Activated CD8-positive, alpha-beta memory T cell treated with anti-CD3 and anti-CD28 coated beads, Interleukin-2, amount 50 U/mL, for 48 hours (primary cell): Measurements from ENCODE around the gene ICA1L.
"Not testable (repeated sequence)": the region's sequence is repeated elsewhere in the genome, so short reads cannot be mapped to it uniquely, and the experiment has no call there.

ENCODE experiments used
- DNase-seq: peaks from one replicate; pipeline ENCODE4 v3.0.0-alpha.2; 2020

Gene ICA1L

DNA sequence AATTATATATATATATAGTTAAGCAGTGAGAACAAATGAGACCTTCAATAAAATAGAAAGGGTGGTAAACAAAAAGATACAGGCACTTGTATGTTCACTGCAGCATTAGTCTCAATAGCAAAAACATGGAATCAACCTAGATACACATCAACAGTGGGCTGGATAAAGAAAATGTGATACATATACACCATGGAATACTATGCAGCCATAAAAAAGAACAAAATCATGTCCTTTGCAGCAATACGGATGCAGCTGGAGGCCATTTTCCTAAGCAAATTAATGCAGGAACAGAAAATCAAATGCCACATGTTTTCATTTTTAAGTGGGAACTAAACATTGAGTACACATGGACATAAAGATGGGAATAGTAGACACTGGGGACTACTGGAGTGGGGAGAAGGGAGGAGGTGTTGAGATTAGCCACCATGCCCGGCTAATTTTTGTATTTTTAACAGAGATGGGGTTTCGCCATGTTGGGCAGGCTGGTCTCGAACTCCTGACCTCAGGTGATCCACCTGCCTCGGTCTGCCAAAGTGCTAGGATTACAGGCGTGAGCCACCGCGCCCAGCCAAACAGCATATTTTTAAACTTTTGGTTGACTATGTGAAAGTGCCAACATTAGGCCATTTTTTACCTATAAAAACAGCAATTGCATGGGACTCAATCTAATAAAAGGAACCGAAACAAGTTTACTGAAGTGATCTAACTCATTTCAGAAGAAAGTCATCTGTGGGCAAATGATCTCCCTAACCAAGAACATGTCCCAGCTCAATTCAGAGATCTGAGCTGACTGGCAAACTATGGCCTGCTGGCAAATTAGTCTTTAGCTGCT, 23.7 kb downstream of the ICA1L start:
- DNase-seq = no peak

DNA sequence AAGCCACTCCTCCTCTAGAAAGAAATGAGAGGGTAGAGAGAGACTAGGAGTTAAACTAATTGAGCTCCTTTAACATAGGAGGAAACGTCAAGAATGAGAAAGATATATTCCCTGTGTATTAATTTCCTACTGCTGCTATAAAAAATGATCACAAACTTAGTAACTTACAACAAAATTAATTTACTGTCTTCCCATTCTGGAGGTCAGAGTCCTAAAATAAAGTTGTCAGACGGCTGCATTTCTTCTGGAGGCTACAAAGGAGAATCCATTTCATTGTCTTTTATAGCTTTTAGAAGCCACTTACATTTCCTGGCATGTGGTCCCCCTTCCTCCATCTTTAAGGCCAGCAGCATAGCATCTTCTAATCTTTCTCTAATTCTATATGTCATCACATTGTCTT, 26.9 kb downstream of the ICA1L start:
- no peak for DNase-seq

DNA sequence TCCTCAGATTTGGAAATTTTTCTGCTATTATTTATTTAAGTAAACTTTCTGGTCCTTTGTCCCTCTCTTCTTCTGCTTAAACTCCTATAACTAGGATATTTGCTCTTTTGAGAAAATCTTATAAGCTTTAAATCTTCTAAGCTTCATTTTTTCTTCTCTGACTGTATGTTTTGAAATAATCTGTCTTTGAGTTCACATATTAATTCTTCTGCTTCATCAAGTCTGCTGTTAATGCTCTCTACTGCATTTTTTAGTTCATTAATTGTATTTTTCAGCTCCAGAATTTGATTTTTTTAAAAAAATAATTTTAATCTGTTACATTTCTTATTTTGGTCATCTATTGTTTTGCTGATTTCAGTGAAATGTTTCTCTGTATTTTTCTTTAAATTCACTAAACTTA, 28.9 kb downstream of the ICA1L start:
- DNase-seq = no peak

DNA sequence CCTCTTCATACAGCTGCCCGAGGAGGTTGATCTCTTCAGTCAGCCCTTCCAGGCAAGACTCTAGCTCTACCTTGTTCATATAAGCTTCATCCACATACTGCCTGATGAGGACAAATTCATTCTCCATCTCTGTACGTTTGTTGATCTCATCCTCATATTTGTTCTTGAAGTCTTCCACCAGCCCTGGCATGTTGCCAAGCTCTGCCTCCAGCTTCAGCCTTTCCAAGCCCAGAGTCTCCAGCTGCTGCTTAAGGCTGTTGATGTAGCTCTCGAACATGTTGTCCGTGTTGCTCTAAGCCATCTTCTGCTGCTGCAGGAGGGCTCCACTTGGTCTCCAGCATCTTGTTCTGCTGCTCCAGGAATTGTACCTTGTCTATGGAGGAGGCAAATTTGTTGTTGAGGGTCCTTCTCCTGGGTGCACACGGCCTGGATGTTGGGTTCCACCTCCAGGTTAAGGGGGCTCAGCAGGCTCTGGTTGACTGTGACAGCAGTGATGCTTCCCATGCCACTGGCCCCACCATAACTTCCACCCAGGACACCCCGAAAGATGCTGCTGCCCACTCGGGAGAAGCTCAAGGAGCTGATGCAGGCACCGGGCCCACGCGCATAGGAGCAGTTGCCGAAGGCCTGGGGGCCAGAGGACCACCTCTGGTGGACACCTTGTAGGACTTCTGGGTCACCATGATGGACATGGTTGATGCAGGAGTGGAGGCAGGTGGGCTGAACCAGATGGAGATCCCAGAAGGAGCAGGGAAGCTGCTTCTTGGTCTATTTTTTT, 30.3 kb downstream of the ICA1L start:
- no peak for DNase-seq

DNA sequence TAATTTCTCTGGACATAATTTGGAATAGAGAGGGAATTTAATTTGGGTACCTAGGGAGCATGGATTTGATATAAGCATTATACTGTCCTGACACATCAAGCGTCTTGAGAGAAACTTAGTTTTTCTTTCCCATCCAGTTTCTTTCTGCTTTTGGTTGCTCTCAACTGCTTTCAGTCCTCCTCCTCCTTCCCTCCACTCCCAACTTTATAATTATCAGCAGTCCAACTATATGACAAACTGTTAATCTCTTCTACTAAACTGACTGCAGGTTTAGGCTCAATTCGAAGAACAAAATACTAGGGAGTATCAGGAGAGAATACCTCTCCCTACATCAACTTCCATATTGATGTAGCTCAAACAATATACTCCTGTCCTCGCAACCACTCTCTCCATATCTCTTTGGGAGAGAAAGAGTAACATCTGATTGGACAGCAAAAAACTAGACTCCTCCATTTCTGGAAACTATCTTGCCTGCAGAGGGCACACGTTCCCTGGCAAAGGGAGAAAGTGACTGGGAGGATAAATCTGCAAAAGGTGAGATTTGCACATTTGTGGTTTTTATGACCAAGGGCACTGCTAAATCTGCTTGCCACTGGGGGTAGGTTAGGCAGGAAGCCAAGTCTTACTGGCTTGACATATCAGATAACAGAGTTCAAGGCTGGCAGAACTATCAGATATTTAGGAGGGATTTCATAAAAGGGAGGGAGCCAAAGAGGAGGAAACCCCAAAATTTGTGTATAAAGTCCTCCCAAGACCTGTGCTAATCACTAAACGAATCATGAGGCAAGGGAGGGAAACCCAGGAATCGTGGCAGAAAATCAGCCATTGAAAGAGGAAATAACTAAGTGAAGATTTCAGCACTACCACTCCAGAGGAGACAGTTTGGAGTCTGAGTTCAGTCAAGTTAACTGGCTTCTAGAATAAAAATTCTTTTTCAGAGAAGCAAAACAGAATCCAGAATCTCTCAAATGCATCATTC, 40.0 kb downstream of the ICA1L start:
- no peak for DNase-seq

DNA sequence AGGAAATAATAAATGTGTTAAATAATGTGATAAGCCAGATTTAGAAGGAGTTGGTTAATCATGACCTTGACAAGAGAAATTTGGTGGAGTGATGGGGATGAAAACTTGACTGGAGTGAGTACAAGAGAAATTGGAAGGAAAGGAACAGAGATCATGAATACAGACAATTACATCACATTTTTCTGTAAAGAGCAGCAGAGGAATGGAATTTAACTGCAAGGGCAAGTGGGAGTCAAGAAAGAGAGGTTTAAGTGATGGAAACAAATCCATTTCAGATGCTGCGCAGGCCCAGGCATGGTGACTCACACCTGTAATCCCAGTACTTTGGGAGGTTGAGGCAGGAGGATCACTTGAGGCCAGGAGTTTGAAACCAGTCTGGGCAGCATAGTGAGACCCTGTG, 46.7 kb downstream of the ICA1L start:
- no peak for DNase-seq

DNA sequence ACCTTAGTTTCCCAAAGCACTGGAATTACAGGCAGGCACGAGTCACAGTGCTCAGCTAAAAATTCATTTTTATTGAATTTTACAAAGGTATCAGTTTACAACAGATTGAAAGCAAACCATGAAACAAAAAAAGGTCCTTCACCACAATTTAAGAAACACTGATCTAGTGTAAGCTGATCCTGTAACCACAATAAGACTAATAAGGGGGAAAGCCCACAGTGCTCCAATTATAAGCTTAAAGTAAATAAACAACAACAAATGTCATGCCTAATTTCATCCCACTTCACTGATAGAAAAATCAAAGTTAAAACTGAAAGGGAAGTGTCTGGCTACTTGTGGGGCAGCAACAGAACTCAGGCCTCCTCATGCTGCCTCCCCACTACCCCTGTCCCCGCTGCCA, 49.2 kb downstream of the ICA1L start:
- no peak for DNase-seq

DNA sequence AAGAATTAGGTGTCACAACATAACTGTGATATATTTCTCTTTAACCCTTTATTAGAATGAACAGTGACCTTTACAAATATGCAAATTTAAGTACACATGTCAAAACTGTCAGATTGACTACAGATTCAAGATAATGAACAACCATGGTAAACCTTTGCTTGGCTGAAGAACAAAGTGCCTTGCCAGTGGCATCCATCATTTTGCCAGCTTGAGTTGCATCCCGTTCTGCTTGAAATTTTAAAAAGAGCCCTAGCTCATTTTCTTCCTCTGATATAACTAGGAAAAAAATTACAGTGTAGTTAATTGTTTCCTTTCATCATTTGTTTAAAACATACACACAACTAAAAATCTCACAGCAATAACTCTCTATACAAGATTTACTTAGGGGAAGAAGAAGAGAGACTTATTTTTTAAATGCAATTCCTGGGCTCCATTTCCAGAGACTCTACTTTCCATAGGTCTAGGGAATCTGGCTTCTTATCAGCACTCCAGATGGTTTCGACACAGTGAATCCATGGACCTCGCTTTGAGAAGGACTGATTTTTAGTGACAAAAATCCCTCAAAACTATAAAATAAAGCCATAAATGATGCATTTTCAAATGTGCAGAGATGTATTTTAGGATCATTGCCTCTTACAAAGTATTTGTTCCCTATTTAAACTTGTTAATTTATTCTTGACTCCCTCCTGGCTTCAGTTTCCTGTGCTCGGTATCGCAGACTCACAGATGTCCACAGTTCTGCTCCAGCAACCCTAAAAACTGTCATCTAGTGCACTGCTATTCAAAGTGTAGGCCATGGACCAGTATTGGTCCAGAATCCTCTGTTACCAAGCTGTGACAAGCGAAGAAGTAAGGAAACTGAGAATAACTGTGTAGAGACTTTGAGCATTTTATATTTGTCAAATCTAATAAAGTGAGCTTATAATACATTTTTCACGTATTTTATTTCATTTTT, 50.1 kb downstream of the ICA1L start:
- DNase-seq = no peak

DNA sequence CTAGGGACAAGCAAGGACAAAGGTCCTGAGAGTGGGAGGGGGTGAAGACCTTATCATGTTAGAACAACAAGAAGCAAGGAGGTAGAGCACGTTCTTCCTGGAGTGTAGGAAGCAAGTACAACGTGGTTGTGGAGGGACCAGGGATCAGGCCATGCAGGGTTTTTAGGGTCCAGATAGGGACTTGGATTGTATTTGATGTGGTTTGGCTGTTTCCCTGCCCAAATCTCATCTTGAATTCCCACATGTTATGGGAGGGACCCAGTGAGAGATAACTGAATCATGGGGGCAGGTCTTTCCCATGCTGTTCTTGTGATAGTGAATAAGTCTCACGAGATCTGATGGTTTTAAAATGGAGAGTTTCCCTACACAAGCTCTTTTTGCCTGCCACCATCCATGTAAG, 53.2 kb downstream of the ICA1L start:
- DNase-seq = no peak

DNA sequence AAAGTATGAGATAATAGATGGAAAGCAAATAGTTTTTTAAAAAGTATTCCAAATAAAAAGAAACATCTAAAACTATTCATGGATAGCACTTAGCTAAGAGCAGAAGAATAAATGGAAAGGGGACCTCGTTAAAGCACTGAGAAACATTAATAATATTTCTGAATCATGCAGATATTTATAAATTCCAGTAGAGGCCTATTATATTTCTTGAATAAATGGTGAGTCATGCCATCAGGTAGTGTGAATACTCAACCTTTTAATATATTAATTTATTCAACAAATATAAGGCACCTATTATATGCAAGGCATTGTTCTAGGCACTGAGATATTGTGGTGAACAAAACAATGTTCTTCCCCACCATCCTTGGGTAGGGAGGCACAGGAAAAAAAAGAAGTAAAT, 53.8 kb downstream of the ICA1L start:
- DNase-seq = no peak

DNA sequence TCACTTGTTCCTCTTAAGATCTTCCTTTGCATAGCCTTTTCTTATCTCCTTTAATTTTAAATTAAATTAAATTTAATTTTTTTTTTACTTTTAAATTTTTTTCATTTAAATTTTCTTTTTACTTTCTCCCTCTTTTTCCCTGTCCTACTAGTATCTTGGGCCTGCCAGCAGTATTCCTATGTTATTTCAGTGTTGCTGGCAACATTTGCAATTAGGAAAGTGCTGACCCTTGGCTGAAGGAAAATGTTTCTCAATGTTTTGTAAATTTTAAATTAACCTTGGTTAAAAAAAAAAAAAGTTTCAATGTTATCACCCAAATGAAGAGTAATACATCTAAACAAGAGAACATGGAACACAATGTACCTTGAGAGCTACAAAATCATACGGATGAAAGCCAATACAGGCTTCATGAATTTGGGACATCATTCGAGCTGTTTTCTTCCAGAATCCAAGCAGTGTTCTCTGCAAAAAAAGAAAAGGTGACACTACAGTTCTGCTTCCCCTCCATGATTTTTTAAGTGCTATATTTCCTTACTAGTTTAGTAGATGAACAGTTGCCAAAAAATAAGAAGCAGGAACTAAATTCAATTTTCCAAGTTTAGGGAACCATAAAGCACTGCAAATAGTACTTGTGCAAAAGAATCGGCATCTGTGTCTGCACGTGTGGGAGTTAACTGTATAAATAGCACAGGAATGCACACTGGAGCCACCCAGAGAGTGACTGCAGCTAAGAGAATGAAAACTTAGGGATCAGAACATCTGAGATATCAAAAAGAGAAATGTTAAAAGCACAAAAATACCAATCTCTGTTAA, 55.8 kb downstream of the ICA1L start:
- no peak for DNase-seq

DNA sequence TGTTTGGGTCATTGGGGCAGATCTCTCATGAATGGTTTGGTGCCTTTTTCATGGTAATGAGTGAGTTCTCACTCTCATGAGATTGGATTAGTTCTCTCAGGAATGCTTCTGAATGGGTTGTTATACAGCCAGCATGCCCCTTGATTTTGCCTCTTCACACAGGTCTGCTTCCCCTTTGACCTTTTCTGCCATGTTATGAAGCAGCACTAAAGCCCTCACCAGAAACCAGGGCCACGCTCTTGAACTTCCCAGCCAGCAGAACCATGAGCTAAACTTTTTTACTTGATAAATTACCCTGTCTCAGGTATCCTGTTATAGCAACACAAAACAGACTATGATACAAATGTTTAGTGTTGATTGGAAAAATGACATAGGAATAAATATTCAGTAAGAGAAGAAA, 57.3 kb downstream of the ICA1L start:
- DNase-seq = no peak

DNA sequence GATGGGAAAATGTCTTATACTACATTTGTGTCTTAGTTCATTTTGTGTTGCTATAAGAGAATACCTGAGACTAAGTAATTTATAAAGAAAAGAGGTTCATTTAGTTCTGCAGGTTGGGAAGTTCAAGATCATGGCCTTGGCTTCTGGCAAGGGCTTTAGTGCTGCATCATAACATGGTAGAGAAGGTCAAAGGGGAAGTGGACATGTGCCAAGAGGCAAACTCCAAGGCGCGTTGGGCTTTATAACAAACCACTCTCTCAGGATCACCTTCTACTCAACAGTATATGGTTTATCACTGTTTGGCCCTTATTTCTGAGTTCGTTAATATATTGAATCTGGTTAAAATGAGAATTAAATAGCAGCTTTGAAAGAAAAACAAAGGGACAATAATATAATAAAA, 58.2 kb downstream of the ICA1L start:
- DNase-seq = no peak

DNA sequence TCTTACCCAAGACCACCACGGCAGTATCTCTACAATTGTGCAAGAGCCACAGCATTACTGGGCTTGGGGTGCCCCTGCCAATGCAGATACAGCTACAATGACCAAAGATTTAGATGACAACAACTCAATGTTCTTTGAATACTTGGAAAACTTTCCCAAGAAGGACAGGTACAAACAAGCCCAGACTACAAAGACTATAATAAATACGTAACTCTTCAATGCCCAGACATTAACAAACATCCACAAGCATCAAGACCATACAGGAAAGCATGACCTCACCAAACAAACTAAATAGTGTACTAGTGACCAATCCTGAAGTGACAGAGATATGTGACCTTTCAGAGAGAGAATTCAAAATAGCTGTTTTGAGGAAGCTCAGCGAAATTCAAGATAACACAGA, 62.8 kb downstream of the ICA1L start:
- DNase-seq = no peak

DNA sequence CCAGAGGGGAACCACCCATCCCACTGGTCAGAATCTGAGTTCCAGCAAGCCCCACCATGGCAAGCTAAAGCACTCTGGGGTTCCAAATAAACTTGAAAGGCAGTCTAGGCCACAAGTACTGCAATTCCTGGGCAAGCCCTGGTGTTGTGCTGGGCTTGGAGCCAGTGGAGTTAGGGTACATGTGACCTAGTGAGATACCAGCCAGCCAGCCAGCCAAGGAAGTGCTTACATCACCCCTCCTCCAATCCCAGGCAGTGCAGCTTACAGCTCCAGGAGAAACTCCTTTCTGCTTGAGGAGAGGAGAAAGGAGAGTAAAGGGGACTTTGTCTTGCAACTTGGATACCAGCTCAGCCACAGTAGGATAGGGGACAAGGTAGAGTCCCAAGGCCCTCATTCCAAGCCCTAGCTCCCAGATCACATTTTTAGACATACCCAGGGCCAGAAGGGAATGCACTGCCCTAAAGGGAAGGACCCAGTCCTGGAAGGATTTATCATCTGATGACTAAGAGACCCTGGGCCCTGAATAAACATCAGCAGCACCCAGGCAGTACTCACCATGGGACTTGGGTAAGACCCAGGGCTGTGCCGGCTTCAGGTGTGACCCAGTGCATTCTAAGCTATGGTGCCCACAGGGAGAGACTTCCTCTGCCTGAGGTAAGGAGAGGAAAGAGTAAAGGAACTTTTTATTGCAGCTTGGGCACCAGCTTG, 64.0 kb downstream of the ICA1L start:
- not testable (repeated sequence) for DNase-seq

DNA sequence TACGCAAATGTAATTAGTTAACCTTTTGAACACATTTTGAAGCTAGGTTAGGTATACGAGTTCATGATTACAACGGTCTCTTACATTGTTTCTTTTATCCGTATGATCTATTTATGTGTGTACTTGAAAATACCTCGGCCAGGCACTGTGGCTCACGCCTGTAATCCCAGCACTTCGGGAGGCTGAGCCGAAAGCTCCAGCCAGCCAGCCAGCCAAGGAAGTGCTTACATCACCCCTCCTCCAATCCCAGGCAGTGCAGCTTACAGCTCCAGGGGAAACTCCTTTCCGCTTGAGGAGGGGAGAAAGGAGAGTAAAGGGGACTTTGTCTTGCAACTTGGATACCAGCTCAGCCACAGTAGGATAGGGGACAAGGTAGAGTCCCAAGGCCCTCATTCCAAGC, 65.7 kb downstream of the ICA1L start:
- DNase-seq = not testable (repeated sequence)

DNA sequence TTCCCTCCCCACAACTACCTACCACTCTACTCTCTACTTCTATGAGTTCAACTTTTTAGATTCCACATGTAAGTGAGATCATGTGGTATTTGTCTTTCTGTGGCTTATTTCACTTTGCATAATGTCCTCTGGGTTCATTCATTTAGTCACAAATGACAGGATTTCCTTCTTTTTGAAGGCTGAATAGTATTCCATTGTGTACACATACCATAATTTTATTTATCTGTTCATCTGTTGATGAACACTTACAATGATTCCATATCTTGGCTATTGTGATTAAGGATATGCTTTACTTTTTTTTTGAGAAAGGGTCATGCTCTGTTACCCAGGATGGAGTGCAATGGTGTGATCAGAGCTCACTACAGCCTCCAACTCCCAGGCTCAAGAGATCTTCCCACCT, 73.6 kb downstream of the ICA1L start:
- no peak for DNase-seq

DNA sequence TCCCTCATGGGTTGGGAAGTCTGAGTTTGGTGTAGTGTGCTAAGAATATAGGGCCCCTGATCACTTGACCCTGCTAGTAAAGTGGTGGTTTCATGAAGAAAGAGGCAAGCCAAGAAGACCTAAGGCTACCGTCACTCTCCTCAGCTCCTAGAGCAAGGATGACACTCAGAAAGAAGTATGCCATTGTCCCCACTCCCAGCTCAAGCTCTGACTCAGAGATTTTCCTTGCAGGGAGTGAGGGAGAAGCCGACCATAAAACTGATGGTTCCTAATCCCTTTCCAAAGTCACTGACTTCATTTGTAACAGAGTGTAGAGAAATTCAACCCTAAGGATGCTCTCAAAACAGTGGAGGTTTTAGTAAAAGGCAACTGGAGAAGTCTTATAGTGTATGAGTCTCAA, 80.9 kb downstream of the ICA1L start:
- DNase-seq = no peak

DNA sequence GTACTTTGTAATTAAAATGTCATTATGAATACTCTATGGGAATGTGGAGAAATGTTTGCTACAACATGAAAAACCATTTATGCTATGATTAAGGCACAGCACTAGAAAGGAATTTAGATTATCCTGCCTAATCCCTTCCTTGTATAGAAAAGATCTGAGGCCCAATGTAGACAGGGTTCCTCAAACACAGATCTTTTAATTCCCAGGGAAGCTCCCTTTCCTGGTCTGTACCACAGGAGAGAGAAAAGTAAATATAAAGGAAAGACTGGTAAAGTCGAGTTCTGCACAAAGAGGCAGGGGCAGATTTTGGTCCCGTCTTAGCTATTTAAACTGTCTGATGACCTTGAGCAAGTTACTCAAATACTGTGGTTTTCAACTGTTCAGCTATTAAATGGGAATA, 84.7 kb downstream of the ICA1L start:
- DNase-seq = no peak

DNA sequence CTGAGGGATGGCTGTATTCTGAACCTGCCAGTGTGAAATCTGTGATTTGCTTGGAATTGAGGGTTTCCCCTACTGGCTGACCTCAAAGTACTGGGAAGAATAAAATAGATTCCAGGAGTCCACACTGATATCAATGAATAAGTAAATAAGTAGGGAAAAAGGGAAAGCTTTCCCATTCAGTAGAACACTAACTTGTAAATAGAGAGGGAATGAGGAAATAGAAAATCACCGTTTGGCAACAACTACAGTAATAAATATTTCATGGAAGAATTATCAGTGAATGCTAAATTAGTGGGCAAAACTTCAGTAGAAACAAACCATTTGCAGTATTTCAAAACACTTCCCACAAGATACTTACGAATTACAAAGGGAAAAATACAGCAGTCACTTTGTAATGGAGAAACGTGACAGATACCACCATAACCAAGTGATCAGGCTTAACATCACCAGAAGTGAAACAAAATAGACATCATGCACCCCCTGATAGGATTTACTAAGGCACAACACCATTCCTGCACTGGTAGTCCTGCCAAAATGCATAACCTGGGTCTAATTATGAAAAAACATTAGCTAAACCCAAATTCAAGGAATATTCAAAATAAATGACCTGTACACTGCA, 88.5 kb downstream of the ICA1L start:
- no peak for DNase-seq
